Fibroblast of mammary gland (primary cell): ENCODE data around the gene NDST4.

Source experiments
- DNase-seq: peaks from one replicate; pipeline ENCODE4 v3.0.0-alpha.2; 2010; ENCODE audit warnings: low read depth
- H3K4me3 ChIP-seq: 2 replicates; pipeline ENCODE4 v1.5.1; 2011; ENCODE audit warnings: low read depth, mild to moderate bottlenecking, low read length, moderate library complexity; ENCODE audit not compliant: control insufficient read depth
- CTCF ChIP-seq: conservative IDR thresholded peaks from 2 replicates; pipeline ENCODE4 v1.5.1; 2011; ENCODE audit warnings: low read depth, low read length, inconsistent platforms; ENCODE audit not compliant: control insufficient read depth, insufficient read depth

The NDST4 gene

GRCh38 chr4:114807357-114807756, 306.1 kb downstream of the NDST4 start:
- H3K4me3 ChIP-seq: no peak overlapping the region
- DNase-seq: no peak
- no peak for TF ChIP-seq CTCF

GRCh38 chr4:114791976-114792375, 321.4 kb downstream of the NDST4 start:
- TF ChIP-seq CTCF: no peak
- H3K4me3 ChIP-seq: no peak overlapping the region
- no peak for DNase-seq

DNA sequence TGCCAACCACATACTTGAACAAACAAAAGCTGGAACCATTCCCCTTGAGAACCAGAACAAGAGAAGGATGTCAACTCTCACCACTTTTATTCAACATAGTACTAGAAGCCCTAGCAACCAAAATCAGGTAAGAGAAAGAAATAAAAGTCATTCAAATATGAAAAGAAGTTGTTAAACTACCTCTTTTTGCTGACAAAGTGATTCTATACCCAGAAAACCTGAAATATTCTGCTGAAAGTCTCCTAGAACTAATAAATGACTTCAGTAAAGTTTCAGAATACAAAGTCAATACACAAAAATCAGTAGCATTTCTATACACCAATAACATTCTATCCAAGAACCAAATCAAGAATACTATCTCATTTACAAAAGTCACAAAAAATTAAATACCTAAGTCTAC, 327.9 kb downstream of the NDST4 start:
- DNase-seq: no peak
- TF ChIP-seq CTCF: no peak
- H3K4me3 ChIP-seq: no peak overlapping the region

- no peak for TF ChIP-seq CTCF
- H3K4me3 ChIP-seq: no peak overlapping the region
- DNase-seq: no peak
Measured at GRCh38 chr4:114783215-114783595, 330.2 kb downstream of the NDST4 start.

DNA sequence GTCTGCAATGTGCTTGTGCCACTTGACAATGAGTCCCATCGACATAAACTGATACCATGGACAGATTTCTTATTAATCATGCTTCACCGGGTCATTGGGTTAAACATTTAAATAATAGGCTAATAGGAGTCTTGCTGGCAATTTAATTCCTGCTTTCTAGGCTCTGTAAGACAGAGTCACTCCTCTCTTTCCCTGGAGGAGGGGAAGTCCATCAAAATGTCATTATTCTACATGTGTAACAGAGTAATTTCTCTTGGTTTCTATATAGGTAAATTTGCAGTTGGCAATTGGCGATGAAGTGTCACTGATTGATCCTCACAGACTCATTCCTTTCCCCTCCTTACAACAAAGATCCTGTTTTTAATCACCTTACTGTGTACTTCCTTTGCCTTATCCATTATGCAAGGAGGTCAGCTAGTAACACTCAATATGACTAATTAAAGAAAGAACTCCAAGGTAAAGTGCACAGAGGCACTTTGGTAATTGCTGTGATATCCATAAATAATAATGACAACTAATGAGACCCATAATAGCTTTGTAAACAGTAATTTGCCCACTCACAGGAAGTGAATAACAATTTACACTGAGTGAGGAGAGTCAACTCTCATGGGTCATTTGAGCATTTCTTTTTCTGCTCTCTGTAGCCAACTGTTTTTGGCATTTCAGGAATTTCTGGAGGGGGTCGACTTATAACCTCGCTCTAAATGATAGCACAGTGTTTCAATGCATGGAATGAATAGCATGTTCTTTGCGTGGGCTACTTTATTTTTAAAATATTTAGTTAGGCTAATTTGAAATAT, 330.8 kb downstream of the NDST4 start:
- no peak for DNase-seq
- no peak for TF ChIP-seq CTCF
- H3K4me3 ChIP-seq: no peak overlapping the region

- peak; percentile 17 for DNase-seq
- no peak overlapping the region for H3K4me3 ChIP-seq
- peak; percentile 18 for TF ChIP-seq CTCF
Measured at GRCh38 chr4:114780205-114780604, 333.2 kb downstream of the NDST4 start.
